Measurements from ENCODE around the gene PLEKHA1.

Gene PLEKHA1

DNA sequence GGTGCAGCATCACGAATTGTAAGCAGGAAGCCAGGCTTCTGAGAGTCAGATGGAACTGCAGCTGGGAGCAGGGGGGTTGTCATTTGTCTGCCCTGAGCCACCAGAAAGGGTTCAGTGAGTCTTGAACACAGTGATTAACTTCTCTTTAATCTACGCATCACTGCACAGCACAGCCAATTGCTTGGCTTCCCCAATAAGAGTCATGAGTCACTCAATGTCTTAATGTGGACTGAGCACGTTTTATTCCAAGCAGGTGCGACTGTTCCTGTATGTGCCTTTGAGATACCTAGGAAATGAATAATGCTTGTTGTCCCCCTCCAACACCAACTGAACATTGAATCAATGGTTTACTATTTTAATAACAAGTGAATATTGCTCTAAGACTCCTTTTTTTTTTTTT, 26.0 kb upstream of the PLEKHA1 start:
- in situ Hi-C loops (cut with HindIII; ENCODE audit: low pct_ligation_motif_present, low sequenced_read_pairs), result no loop called here
- DNase-seq, result no peak
- no peaks in the 10 kb centered on the region for H3K27me3 ChIP-seq (replicated peaks)
- H3K36me3 ChIP-seq (replicated peaks), result no peaks in the 10 kb centered on the region
- no peak overlapping the region for H3K27ac ChIP-seq
- TF ChIP-seq, protein P1, sequence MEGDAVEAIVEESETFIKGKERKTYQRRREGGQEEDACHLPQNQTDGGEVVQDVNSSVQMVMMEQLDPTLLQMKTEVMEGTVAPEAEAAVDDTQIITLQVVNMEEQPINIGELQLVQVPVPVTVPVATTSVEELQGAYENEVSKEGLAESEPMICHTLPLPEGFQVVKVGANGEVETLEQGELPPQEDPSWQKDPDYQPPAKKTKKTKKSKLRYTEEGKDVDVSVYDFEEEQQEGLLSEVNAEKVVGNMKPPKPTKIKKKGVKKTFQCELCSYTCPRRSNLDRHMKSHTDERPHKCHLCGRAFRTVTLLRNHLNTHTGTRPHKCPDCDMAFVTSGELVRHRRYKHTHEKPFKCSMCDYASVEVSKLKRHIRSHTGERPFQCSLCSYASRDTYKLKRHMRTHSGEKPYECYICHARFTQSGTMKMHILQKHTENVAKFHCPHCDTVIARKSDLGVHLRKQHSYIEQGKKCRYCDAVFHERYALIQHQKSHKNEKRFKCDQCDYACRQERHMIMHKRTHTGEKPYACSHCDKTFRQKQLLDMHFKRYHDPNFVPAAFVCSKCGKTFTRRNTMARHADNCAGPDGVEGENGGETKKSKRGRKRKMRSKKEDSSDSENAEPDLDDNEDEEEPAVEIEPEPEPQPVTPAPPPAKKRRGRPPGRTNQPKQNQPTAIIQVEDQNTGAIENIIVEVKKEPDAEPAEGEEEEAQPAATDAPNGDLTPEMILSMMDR (IDR thresholded peaks at IDR 0.05; ENCODE audit: low read depth, low read length, missing control alignments), result no peak
- no peak overlapping the region for H3K4me3 ChIP-seq (ENCODE audit: low read depth, low read length)

DNA sequence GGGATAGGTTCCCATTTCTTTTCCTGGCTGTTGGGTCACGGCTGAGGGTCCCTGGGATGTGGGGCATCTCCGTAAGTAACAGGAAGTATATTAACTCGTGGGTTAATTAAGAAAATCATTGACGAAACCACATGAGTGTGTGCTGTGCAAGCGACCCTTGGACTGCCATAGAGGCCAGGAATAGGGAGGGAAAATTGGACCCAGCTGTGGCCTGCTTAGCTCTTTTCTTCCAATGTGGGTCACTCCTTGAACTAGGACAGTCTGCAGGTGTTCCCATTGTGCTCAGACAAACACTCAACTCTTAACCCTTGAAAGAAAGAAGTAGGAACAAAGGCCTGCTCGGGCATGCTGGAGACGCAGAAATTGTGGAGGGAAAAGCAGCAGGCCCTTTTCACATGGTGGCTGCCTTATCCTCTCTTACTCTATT, 25.6 kb upstream of the PLEKHA1 start:
- TF ChIP-seq, protein P1 (IDR thresholded peaks at IDR 0.05; ENCODE audit: low read depth, low read length, missing control alignments), result no peak
- no peaks in the 10 kb centered on the region for H3K27me3 ChIP-seq (replicated peaks)
- DNase-seq, result no peak
- no peaks in the 10 kb centered on the region for H3K36me3 ChIP-seq (replicated peaks)
- in situ Hi-C loops (cut with HindIII; ENCODE audit: low pct_ligation_motif_present, low sequenced_read_pairs), result no loop called here
- no peak overlapping the region for H3K4me3 ChIP-seq (ENCODE audit: low read depth, low read length)
- no peak overlapping the region for H3K27ac ChIP-seq

DNA sequence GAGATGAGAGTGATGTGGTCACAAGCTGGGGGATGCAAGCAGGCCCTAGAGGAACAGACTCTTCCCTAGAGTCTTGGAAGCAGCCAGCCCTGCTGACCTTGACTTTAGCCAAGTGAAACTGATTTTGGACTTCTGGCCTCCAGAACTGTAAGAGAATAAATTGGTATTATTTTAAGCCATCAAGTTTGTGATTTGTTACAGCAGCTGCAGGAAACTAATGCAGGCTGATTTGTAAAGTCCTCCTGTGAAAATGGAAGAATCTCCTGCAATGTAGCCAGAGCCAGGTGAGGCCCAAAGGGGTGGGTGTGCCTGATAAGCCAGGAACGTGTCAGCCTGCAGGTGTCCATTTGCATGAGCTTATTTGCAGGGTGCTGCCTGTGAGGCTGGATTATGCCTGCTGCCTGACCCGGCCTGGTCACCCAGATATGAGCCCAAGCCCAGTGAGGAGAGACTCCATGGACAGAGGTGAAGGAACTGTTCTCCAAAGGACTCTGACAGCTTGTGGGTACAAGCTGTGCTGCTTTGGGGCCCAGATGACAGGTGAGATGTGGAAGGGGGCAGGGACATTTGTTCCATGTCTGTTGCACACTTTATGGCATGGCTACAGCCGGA, 24.6 kb upstream of the PLEKHA1 start:
- no peak overlapping the region for H3K4me3 ChIP-seq (ENCODE audit: low read depth, low read length)
- no peak overlapping the region for H3K27ac ChIP-seq
- in situ Hi-C loops (cut with HindIII; ENCODE audit: low pct_ligation_motif_present, low sequenced_read_pairs), result no loop called here
- H3K27me3 ChIP-seq (replicated peaks), result no peaks in the 10 kb centered on the region
- no peak for DNase-seq
- TF ChIP-seq, protein P1 (IDR thresholded peaks at IDR 0.05; ENCODE audit: low read depth, low read length, missing control alignments), result no peak
- H3K36me3 ChIP-seq (replicated peaks), result no peaks in the 10 kb centered on the region

DNA sequence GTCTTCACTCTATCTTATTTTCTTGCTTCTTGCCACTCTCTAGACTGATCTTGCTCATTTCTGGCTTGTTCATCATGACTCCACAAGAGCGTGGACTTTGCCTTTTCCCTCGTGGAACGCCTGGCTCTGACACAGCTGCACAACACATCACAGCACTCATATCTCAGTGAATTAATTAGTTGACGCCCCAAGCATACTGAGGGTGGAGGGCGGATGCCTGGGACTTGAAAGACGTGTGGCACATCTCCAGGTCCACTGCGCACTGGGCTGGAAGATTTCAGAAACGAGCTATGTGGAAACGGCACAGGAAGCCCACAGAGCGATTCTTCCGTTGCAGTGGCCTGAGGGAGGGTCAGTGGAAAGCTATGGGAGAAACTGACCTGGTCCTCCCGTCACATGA, 23.6 kb upstream of the PLEKHA1 start:
- H3K36me3 ChIP-seq (replicated peaks), result no peaks in the 10 kb centered on the region
- no peak for DNase-seq
- no peak overlapping the region for H3K27ac ChIP-seq
- no peak overlapping the region for H3K4me3 ChIP-seq (ENCODE audit: low read depth, low read length)
- H3K27me3 ChIP-seq (replicated peaks), result no peaks in the 10 kb centered on the region
- TF ChIP-seq, protein P1 (IDR thresholded peaks at IDR 0.05; ENCODE audit: low read depth, low read length, missing control alignments), result no peak
- in situ Hi-C loops (cut with HindIII; ENCODE audit: low pct_ligation_motif_present, low sequenced_read_pairs), result no loop called here

DNA sequence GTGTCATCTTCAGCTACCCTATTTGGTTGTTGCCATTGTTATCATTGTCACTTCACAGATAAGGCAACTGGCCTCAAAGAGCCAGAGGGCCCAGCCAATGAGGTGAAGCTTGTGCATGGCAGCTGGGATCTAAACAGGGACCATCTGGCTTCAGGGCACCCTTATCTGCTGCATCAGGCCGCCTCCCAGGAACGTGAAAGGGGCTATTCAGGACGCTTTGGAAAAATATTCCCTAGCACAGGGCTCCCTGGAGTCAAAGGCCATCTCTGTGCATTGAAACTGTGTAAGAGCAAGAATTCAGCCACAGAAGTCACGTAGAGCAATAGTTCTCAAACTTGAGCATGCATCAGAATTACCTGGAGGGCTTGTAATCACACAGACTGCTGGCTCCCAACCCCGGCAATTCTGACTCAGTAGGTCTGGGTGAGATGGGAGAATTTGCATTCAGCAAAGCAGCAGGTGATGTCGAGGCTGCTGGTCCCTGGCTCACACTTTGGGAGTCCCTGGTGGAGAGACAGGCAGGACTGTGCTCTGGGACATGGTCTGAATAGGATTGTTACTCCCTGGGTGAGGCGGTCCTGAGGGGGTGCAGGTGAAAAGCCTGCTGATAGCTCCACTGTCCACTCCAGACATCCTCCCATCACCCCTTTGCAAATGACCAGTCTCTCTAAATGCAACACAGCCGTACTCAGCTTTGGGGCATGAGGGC, 21.5 kb upstream of the PLEKHA1 start:
- in situ Hi-C loops (cut with HindIII; ENCODE audit: low pct_ligation_motif_present, low sequenced_read_pairs), result no loop called here
- Histone ChIP-seq H3K27ac (no peak overlapping the region), H3K4me3 (ENCODE audit: low read depth, low read length) (no peak overlapping the region), H3K36me3 (replicated peaks) (no peaks in the 10 kb centered on the region), H3K27me3 (replicated peaks) (no peaks in the 10 kb centered on the region)
- TF ChIP-seq, protein P1 (IDR thresholded peaks at IDR 0.05; ENCODE audit: low read depth, low read length, missing control alignments), result no peak
- DNase-seq, result no peak

All from brain microvascular endothelial cell (primary cell).